ENCODE data around the gene AMT.

The AMT gene

DNA sequence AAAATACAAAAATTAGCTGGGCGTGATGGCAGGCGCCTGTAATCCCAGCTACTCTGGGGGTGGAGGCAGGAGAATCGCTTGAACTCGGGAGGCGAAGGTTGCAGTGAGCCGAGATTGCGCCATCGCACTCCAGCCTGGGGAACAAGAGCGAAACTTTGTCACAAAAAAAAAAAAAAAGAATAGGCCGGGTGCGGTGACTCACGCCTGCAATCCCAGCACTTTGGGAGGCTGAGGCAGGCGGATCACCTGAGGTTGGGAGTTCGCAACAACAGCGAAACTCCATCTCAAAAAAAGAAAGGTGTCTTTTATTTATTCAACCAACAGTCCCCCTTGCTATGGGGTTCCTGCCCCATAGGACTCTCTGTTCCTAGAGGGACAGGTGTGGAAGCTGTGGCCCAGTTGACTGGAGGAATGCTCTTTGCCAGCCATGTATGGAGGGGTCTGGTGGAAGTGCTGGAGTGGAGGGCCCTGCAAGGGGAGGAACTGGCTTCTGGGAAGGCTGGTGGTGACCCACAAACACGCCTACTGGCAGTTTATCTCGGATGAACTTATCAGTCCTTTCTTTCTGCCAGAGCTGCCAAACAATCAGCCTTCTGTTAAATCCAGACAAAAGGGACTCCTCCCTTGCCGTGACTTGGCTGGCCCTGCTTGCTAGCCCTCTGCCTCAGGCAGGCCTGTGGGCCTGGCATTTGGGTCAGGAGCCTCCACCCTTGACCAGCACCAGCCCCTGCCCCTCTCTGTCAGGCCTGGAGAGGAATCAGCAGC is 43.2 kb upstream of the AMT start:
- TF ChIP-seq, protein P1, sequence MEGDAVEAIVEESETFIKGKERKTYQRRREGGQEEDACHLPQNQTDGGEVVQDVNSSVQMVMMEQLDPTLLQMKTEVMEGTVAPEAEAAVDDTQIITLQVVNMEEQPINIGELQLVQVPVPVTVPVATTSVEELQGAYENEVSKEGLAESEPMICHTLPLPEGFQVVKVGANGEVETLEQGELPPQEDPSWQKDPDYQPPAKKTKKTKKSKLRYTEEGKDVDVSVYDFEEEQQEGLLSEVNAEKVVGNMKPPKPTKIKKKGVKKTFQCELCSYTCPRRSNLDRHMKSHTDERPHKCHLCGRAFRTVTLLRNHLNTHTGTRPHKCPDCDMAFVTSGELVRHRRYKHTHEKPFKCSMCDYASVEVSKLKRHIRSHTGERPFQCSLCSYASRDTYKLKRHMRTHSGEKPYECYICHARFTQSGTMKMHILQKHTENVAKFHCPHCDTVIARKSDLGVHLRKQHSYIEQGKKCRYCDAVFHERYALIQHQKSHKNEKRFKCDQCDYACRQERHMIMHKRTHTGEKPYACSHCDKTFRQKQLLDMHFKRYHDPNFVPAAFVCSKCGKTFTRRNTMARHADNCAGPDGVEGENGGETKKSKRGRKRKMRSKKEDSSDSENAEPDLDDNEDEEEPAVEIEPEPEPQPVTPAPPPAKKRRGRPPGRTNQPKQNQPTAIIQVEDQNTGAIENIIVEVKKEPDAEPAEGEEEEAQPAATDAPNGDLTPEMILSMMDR (conservative IDR thresholded peaks at IDR 0.05; ENCODE audit: low read length), result no peak
- DNase-seq (ENCODE audit: low read depth), result no peak
- H3K4me3 ChIP-seq (ENCODE audit: low read length), result no peak overlapping the region

DNA sequence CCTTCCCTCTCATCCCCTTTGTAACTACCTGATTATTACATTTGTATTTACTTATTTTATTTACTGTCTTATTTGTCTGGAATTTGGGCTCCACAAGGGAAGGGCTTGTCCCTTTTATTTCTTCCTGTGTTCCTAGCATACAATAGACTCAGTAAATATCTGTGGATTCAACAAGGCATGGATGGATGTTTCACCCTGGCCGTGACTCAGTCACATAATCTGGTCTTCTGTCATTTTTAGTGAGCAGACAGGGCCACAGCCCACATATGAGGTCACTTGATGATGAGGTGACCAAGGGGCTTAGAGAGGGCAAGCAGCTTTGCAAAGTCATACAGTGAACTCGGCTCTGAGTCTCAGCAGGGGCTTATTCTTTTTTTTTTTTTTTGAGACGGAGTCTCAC is 39.9 kb upstream of the AMT start:
- TF ChIP-seq, protein P1 (conservative IDR thresholded peaks at IDR 0.05; ENCODE audit: low read length), result no peak
- peak; percentile 36 for DNase-seq (ENCODE audit: low read depth)
- no peak overlapping the region for H3K4me3 ChIP-seq (ENCODE audit: low read length)

DNA sequence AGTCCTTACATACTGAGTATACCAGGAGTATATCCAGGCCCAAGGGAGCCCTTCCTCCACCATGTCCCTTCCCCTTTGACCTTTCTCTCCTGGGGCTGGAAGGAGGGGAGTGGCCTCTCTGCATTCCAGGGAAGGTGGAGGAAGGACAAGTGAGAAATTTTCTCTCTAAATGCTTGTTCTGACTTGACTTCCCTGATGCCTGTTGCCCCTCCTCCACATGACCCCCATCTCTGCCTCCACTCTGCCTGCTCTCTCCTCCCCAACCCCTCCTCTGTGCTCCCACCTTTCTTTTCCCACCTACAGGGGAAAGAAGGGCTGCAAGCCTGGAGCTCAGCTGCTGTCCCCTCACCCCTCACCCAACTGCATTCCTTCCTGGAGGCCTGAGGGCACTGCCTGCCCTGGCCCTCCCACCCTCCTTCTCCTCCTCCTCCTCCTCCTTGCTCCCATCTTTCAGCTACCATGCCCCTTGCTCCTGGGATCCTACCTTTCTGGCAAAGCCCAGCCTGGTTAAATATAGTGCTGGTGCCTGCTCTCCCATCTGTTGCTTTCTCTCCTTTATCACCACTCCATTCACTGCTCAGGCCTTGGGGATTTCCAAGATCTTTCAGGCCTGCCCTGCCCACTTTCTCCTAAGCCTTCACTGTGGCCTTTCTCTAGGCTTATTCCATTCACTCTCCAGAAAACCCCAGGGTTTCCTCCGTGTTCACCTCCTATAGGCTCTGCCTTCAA is 39.3 kb upstream of the AMT start:
- TF ChIP-seq, protein P1 (conservative IDR thresholded peaks at IDR 0.05; ENCODE audit: low read length), result no peak
- DNase-seq (ENCODE audit: low read depth), result no peak
- H3K4me3 ChIP-seq (ENCODE audit: low read length), result no peak overlapping the region

DNA sequence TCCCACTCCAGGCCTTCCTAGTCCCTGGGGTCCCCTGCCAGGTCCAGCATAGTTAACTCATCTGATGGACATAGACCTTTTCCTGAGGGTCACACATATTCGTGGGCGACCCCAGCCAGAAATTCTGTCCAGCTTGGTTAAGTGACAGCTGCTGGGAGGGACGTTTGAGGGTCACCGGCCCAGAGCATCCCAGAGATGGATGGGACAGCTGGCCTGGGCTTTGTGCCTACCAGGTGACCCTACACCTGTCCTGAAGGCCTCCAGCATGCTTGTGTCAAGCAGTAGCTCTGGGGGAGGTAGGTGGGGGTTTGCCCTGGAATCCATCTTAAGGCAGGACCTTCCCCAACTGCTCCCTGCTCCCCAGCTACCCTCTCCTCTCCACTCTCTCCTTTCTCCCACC is 38.7 kb upstream of the AMT start:
- TF ChIP-seq, protein P1 (conservative IDR thresholded peaks at IDR 0.05; ENCODE audit: low read length), result no peak
- H3K4me3 ChIP-seq (ENCODE audit: low read length), result no peak overlapping the region
- no peak for DNase-seq (ENCODE audit: low read depth)

DNA sequence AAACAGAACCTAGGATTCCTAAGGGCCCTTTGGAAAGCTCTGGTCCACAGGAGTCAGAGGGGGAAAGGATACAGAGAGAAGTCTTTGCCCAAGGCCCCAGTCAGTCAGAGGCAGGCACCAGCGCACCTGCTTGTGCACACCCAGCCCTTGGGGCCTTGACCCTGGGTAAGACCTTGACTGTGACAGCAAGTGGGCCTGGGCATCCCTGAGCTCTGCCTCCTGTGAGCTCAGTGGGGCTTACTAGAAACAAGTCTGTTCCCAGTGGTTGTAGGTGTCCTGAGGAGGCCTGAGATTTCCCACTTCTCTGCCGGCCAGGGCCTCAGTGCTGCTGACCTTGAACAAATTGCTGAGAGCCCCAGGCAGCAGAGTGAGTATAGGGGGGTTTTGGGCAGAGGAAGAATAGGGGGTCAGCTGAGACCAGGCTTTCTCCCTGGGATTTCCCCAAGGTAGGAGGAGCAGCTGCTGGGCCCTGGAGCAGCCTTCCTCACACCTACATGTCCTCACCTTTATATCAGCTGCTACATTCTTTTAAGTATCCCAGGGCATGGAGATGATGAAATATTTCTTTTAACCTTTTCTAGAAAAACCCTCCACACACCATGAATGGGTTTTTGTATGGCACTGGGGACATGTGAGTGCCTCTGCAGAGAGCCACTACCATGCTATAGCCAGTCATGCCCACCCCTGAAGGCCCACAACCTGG is 38.1 kb upstream of the AMT start:
- TF ChIP-seq, protein P1 (conservative IDR thresholded peaks at IDR 0.05; ENCODE audit: low read length), result no peak
- DNase-seq (ENCODE audit: low read depth), result no peak

DNA sequence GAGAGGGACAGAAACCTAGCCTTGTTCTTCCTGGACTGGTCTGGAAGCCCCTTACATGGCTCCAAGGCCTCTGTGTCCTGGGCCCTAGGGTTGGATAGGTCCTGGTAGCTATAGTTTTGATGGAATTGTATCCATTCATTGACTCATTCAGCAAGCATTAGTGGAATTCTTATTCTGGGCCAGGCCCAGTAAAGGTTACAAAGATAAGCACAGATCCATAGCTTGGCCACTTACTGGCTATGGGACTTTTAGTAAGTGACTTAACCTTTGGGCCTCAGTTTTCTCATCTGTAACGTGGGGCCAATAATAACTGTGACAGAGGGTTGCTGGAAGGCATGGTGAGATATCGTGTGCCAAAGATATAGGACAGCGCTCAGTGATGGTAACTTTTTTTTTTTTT is 34.2 kb upstream of the AMT start:
- TF ChIP-seq, protein P1 (conservative IDR thresholded peaks at IDR 0.05; ENCODE audit: low read length), result no peak
- no peak overlapping the region for H3K4me3 ChIP-seq (ENCODE audit: low read length)
- DNase-seq (ENCODE audit: low read depth), result peak; percentile 34

More for the DNA sequence above, 38.1 kb upstream of the AMT start:
- H3K4me3 ChIP-seq (ENCODE audit: low read length), result no peak overlapping the region

Data from AG10803 (cell line).